Measurements from ENCODE around the gene CPZ.

DNA sequence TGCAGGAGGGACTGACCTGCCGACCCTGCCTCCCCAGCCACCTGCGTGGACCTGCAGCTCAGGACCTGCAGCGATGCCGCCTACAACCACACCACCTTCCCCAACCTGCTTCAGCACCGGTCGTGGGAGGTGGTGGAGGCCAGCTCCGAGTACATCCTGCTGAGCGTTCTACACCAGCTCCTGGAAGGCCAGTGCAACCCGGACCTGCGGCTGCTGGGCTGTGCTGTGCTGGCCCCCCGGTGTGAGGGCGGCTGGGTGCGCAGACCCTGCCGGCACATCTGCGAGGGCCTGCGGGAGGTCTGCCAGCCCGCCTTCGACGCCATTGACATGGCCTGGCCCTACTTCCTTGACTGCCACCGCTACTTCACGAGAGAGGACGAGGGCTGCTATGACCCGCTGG is 8.5 kb downstream of the CPZ start:
- TF ChIP-seq POLR2AphosphoS5 (IDR thresholded peaks at IDR 0.05) (no peak), POLR2A (IDR thresholded peaks at IDR 0.05) (no peak), EP300 (IDR thresholded peaks at IDR 0.05) (no peak)
- TF ChIP-seq, protein P1, sequence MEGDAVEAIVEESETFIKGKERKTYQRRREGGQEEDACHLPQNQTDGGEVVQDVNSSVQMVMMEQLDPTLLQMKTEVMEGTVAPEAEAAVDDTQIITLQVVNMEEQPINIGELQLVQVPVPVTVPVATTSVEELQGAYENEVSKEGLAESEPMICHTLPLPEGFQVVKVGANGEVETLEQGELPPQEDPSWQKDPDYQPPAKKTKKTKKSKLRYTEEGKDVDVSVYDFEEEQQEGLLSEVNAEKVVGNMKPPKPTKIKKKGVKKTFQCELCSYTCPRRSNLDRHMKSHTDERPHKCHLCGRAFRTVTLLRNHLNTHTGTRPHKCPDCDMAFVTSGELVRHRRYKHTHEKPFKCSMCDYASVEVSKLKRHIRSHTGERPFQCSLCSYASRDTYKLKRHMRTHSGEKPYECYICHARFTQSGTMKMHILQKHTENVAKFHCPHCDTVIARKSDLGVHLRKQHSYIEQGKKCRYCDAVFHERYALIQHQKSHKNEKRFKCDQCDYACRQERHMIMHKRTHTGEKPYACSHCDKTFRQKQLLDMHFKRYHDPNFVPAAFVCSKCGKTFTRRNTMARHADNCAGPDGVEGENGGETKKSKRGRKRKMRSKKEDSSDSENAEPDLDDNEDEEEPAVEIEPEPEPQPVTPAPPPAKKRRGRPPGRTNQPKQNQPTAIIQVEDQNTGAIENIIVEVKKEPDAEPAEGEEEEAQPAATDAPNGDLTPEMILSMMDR (IDR thresholded peaks at IDR 0.05) = no peak

Measured in suprapubic skin (tissue), 4 donors.